NCI-H2196 treated with DMSO at 0.1 percent for 48 hours (cell line): ENCODE measurements around the gene ITGA7.

Source experiments
- DNase-seq: peaks from one replicate; lab custom pipeline; 2025; ENCODE audit not compliant: unreplicated experiment; lab: John Stamatoyannopoulos, UW

Gene ITGA7

DNA sequence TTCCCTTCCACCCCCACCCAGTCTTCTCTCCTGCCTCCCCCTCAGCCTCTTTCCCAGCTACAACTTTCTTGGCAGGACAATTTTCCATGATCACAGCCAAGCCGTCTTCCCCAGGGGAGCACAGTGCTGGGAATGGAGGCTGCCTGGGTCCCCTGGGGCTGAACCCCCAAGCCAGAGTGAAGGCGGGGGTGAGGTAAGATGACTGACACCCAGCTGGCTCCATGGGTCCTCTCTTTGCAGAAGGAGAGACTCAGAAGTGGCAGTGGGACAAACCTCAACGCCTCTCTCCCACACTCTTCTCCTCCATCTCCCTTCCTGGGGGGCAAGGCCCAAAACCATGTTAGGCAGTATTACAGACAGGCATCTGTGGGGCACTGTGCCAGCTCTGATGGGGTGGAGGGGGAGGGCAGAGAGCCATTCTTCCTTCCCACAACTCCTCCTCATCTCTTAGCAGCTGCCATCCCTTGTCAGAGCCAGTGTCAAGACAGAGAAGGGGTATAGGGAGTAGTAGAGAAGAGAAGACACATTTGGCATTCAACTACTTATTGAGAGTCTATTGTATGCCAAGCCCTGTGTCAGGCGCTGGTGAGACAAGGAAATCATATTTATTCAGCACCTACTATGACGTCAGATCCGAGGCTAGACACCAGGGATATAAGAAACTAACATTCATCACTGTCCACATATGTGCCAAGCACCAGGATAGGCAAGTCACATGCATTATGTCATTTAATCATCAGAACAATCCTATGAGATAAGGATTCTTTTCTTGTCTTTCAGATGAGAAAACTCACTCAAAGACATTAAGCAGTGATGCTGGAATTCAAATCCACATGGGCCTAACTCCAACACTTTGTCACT is 3.6 kb downstream of the ITGA7 start:
- DNase-seq, result no peak

GRCh38 chr12:55703288-55703687 is 4.4 kb downstream of the ITGA7 start:
- no peak for DNase-seq

GRCh38 chr12:55702861-55703260 is 4.8 kb downstream of the ITGA7 start:
- no peak for DNase-seq

DNA sequence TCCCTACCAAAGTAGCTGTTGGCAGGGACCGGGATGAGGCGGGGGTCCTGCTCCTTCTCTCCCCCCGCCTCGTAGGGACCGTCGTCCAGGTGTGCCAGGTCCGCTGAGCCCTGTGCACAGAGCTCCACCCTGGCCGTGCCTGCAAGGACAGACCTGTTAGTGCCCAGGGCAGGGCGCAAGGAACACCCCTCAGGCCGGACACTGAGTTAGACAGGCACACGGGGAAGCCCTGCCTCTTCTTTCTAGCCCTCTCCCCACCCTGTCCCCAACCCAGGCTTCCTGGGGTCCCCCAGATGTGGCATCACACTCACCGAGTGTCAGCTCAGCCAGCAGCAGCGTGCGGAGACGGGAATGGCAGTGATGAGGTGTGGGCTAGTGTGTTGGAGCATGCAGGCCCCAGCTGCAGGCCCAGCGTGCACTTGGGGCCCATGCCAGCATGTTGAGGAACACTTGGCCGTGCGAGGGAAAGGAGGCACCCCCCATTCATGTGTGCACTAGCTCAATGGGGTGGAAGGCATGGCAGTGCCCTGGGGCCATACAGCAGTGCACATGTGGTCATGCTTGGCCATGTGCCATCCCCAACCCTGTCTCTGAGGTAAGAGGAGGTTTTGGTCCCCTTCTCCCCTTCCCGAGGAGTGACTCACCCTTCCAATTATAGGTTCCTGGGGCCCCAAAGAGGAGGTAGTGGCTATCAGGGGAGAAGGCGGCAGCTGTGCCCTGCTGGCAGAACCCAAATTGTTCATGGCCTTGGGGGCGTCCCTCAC is 7.3 kb downstream of the ITGA7 start:
- no peak for DNase-seq

DNA sequence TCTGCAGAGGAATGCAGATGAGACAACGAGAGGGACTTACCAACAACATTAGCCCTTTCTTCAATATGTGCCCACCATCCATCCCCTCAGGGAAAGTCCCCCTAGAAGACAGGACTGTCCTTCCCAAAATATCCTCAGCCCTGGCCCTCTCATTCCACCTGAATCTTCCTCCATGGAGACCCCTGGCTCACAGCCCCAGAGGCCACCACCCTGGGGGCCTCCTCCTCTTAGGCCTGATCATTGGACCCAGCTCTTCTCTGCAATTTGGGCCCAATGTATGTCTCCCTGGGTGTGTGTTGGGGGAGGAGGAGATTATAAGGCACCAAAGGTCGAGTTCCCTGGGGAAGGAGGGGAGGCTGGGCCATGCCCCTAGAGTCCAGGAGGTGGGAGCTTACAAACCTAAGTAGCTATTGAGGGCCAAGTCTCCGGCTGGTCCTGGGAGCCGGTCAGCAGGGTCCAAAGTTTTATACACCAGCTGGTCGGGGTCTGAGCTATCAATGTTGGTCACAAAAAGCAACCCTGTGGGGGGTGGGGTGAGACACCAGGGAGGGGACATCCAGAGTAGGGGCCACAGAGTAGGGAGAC is 8.1 kb downstream of the ITGA7 start:
- no peak for DNase-seq

- no peak for DNase-seq
These were observed 8.7 kb downstream of the ITGA7 start for GRCh38 chr12:55698965-55699364.

- DNase-seq, result no peak
These were observed 9.3 kb downstream of the ITGA7 start for GRCh38 chr12:55698241-55698955.

GRCh38 chr12:55697686-55698085 is 10.0 kb downstream of the ITGA7 start:
- DNase-seq, result no peak

GRCh38 chr12:55696796-55697462 is 10.8 kb downstream of the ITGA7 start:
- DNase-seq, result no peak

- no peak for DNase-seq
These were observed 11.6 kb downstream of the ITGA7 start for GRCh38 chr12:55696141-55696540.

- no peak for DNase-seq
These were observed 12.4 kb downstream of the ITGA7 start for GRCh38 chr12:55695349-55695748.

- DNase-seq, result no peak
These were observed 13.1 kb downstream of the ITGA7 start for GRCh38 chr12:55694651-55695050.

DNA sequence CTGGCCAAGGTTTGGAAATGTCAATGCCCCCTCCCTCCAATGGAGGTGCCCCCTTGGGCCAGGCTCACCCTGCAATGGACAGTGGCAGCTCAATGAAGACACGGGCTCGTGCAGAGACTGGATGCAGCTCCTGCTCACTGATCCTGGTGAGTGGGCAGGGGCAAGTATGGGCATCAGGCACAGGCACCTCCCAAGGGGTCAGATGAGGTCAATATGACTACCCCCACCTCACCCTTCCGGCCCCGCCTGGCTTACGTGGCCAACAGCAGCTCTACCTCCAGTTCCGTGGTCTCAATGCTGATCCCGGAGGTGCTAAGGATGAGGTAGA is 13.6 kb downstream of the ITGA7 start:
- DNase-seq, result no peak

DNA sequence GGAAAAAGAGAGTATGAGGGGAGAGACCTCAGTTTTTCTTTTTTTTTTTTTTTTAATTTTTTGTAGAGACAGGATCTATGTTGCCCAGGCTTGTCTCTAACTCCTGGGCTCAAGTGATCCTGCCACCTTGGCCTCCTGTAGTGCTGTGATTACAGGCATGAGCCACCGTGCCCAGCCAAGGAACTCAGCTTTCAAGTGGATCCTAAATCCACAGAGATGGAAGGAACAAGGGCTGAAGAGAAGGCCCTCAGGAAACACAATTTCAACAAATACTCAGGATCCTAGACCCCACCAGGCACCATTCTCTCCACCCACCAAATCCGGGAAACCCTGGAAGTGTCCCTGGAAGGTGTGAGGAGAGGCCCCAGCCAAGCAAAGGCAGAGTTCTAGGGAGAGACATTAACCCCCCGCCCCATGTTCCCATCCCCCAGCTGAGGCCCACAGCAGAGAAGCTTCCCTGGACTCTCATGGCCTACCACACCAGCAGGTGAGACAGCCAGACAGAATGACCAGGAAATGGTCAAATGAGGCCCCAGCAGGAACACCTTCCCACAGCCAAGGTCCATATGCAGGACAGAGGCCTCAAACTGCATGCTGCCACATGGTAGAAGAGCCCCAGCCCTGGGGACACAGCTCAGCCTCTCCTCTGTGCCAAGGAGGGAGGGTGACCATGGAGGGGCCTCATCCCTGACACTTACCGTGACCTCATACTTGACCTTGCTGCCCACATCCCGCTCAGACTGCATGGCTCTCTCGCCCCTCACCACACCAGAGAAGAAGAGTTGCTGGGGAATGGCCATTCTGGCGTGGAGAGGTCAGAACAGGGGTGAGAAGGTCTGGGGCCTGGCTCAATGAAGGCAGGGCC is 14.1 kb downstream of the ITGA7 start:
- no peak for DNase-seq

DNA sequence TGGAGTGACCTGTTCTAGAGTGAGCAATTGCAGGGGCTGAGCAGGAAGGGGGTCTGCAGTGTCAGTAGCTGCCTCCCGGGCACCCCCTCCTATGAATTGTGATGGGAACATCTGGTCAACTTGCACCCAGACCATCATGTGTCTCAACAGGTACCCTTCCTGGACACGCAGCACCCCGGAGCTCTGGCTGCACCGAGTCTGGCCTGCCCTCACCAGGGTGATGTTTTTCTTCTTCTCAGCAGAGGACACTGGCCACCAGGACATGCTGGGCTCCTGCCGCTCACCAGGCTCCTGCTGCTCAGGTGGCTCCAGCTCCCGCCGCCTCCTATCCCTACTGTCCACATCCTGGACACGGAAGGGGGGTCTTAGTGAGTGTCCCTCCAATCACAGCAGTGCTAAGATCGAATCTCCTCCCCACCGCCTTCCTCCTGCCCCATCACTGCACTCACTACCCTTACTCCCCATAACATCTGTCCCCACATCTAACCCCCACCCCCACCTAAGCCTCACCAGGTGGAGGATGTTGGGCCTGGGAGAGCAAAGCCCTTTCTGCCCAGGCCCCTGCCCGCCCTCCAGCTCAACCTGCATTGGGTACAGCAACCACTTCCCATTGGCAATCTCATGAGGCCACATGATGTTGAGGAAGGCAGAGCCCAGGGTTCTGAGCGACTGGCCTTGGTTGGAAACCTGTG is 14.9 kb downstream of the ITGA7 start:
- no peak for DNase-seq

GRCh38 chr12:55688716-55689655 is 18.7 kb downstream of the ITGA7 start:
- no peak for DNase-seq

GRCh38 chr12:55687746-55688145 is 20.0 kb downstream of the ITGA7 start:
- no peak for DNase-seq

- no peak for DNase-seq
These were observed 21.2 kb downstream of the ITGA7 start for GRCh38 chr12:55686366-55687010.
